SHP77 treated with DMSO at 0.1 percent for 48 hours (cell line): Measurements from ENCODE around the gene CHCHD4.

Experiments
- DNase-seq: peaks from one replicate; lab custom pipeline; 2025; lab: John Stamatoyannopoulos, UW

Gene CHCHD4

GRCh38 chr3:14148041-14148985 lies 23.6 kb upstream of the CHCHD4 start:
- no peak for DNase-seq

- DNase-seq = no peak
Measured at GRCh38 chr3:14147617-14148016, 22.9 kb upstream of the CHCHD4 start.

- DNase-seq = no peak
Measured at GRCh38 chr3:14147066-14147435, 22.4 kb upstream of the CHCHD4 start.

- DNase-seq = no peak
Measured at GRCh38 chr3:14146381-14147065, 21.9 kb upstream of the CHCHD4 start.

GRCh38 chr3:14145670-14146380 lies 21.2 kb upstream of the CHCHD4 start:
- DNase-seq = no peak

- DNase-seq = no peak
Measured at GRCh38 chr3:14145236-14145635, 20.6 kb upstream of the CHCHD4 start.

- peak; percentile 42 for DNase-seq
Measured at GRCh38 chr3:14144423-14145075, 19.9 kb upstream of the CHCHD4 start.

GRCh38 chr3:14143271-14144225 lies 18.9 kb upstream of the CHCHD4 start:
- no peak for DNase-seq

GRCh38 chr3:14142567-14143270 lies 18.0 kb upstream of the CHCHD4 start:
- no peak for DNase-seq

- no peak for DNase-seq
Measured at GRCh38 chr3:14141602-14142341, 17.1 kb upstream of the CHCHD4 start.

GRCh38 chr3:14141144-14141543 lies 16.5 kb upstream of the CHCHD4 start:
- DNase-seq = no peak

- DNase-seq = no peak
Measured at GRCh38 chr3:14140668-14141067, 16.0 kb upstream of the CHCHD4 start.

GRCh38 chr3:14139771-14140170 lies 15.1 kb upstream of the CHCHD4 start:
- no peak for DNase-seq

GRCh38 chr3:14138878-14139655 lies 14.4 kb upstream of the CHCHD4 start:
- no peak for DNase-seq

- no peak for DNase-seq
Measured at GRCh38 chr3:14138109-14138877, 13.6 kb upstream of the CHCHD4 start.

GRCh38 chr3:14137445-14137844 lies 12.8 kb upstream of the CHCHD4 start:
- no peak for DNase-seq

GRCh38 chr3:14137004-14137403 lies 12.3 kb upstream of the CHCHD4 start:
- no peak for DNase-seq

- DNase-seq = no peak
Measured at GRCh38 chr3:14135581-14135980, 10.9 kb upstream of the CHCHD4 start.
